CD4-positive, alpha-beta T cell treated with Interleukin-21 for 1 hour (primary cell): ENCODE data around the gene PRKCD.
"Not testable (repeated sequence)": the region's sequence is repeated elsewhere in the genome, so short reads cannot be mapped to it uniquely, and the experiment has no call there.

Experiments used
- DNase-seq: peaks from one replicate; pipeline ENCODE4 v3.0.0-alpha.2; 2020

Gene PRKCD

DNA sequence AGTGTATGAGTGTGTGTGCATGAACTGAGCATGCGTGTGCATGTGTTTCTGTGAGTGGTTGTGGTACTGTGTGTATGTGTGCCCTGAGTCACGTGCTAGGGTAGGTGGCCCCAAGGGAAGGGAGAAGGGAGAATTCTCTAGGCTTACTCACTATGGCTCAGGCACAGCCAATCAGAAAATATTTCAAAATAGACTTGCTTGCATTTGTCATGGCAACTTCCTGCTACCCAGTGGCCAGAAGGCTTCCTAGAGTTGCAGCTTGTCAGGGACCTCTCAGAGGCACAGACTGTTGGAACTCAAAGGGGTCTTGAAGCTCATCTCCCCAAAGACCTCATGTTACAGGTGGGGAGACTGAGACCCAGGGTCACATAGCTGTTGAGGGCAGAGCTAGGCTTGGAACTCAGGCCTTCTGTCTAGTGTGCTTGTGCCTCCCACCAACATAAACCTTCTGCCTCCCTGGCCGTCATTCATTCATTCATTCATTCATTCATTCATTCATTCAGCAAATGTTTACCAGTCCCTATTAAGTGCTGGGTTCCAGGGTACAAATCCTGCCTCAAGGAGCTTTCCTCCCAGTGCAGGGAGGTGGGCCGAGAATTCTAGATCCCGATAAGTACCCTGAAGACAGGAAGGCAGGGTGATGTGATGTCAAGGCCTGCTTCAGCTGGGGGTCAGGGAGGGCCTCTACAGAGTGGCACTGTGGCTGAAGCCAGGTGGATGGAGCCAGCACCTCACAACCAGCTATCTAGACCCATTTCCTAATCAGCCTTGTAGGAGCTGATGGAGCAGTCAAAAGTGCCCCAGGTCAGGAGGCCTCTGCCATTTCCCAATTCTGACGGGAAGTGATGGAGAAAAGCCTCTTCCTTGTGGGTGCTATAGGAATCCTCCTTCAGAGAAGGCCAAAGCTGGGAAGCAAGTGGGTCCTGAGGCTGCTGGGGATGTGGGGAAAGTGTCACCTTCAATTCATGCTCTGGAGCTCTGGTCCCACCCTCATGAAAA, 19.9 kb upstream of the PRKCD start:
- no peak for DNase-seq

DNA sequence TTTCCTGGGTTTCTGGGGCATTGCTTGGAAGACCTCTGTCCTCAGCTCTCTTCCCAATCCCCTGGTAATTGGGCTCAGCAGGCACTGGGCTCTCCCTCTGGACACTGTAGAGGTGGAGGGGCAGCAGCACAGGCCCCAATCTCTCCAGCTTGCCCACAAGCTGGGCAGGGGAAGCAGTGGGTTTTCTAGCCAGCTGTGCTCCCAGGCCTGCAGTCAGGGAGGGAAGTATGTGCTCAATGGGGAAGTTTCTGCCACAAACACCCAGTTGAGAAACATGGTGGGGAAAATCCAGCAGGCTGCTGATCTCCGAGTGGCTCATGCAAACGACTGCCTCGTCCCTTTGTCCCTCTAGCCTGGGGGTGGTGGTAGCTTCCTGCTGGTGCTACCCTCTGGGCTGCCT, 18.0 kb upstream of the PRKCD start:
- peak; percentile 5 for DNase-seq

DNA sequence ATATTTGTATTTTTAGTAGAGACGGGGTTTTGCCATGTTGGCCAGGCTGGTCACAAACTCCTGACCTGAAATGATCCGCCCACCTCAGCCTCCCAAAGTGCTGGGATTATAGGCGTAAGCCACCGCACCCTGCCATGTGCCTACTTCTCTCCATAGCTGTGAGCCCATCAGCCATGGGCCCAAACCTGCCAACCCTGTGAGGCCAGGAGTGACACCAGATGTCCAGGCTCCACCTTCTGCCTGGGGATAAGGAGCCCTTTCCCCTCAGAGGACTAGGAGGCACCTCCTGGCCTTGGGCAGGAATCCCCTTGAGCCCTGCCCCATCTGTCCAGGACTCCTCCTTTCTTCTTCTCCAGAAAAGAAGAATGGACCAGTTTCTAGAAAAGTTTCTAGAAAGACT, 16.6 kb upstream of the PRKCD start:
- DNase-seq = no peak

DNA sequence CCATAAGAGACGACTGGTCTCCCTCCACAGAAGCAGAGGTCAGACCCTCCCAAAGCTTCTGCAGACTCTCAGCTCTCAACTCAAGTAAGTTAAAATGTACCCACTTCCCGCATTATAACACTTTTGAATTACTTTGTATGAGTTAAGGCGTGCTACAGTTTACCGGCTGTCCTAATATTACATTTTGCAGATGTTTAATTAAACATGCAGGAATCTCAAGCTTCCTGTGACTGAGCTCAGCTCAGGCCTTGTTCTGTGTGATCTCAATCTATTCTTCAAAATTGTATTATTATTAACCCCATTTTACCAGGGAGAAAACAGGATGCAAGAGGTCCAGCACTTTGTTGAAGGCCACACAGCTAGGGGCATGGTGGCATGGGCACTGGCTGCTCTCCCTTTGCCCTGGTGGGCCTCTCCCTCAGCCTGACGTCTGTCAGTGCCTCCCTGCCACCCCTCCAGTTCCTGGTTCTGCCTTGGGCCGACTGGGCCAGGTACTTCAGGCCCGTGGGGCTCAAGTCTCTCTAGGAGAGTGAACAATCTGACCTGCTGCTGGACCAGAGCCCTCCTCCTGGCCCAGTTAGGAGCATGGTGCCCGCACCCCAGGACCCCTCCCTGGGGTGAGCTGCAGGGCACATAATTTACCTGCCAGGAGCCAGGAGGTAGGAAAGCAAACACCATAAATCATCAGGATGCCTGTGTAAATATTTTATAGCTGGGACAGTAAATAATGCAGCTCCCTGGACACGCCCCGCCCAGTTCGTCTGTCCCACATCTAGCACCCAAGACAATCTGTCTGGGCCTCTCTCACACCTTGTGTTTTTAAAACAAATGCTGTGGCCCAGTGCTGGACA, 15.9 kb upstream of the PRKCD start:
- DNase-seq = no peak

DNA sequence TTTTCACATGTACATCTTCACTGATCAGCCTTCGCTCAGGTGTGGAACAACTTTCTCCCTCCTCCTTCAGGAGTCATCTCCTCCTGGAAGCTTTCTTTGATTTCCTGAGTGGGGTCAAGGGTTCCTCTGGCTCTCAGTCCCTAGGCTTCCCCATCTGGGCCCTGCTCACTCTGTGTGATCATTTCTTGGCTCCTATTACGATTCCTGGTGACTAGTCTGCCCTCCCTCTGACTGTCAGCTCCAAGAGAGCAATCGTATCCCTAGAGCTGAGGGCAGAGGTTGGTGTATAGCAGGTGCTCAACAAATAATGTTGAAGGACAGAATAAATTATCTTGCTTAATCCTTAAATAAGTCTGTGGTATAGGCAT, 15.3 kb upstream of the PRKCD start:
- DNase-seq = no peak

DNA sequence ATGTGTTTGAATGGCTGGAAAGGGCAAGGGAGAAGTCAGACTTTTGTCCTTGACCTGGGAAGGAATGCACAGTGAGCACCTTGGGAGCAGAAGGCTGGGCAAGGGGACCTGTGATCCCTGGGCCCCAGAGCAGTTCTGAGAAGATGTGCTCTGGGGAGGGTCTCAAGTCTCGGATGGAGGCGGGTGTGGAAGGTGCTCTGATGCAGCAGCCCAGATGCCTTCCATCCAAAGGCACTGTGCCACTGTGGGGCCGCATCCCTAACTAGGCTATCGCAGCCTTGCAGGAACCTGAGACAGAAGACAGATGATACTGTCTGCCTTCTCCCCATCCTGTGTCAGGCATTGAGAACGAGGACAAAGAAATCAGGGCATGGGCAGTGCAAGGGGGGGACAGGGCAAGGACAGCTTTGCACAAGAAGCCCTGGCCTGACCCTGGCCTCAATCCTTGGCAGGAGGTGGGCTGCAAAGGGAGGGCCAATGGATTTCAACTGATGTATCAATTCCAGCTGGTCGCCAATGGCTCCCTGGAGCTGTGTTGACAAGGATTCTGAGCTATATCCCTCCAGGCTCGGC, 14.6 kb upstream of the PRKCD start:
- no peak for DNase-seq

DNA sequence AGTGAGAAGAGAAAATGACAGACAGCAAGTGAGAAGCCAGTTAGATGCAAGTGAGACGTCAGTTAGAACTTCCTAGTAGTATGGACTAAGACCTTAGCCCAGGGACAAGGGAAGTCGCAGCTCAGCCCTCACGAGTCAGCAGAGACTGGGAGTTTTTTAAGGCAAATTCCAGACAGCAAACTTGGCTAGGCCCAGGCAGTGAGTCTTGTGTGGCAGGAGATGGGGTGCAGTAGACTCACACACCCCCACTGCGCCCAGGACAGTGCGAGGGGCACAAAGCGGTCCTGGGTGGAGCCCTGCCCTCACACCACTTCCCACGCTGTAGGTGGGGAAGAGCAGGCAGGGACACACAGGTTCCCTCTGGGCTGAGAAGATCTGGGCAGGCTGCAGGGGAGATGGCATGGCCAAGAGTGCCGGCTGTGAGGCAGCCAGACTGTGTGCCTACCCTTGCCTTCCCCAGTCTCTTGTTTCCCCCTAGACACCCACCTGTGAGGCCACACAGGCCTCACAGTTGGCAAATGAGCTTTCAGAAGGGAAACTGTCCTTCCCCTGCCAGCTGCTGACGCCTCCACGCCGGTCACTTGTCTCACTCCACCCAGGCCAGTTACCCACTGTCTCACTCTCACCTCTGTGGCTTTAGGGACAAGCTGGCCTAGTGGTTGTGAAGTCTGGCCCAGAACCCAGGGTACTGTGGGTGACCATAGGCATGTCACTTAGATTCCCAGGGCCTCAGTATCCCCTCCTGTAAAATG, 13.7 kb upstream of the PRKCD start:
- no peak for DNase-seq

DNA sequence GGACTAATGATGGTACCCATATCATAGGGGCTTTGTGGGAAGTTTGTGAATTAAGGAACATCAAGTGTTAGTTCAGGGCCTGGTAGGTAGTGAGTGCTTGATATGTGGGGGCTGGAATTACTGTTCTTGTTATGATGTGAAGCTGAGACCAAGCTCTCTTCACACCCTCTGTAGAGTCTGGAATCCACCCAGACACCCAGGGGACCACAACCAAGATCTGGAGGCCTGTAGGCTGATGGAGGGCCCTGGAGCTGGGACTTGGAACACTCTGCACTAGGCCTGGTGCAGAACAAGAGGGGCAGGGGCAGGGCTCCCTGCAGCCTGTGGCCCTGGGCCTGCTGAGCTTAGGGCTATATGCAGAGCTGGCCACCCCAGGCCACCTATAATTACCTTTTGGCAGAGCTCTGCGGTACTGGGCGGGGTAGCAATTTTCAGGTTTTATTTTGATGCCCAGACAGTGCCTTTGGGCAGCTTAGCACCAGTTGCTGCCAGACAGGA, 13.1 kb upstream of the PRKCD start:
- DNase-seq = no peak

DNA sequence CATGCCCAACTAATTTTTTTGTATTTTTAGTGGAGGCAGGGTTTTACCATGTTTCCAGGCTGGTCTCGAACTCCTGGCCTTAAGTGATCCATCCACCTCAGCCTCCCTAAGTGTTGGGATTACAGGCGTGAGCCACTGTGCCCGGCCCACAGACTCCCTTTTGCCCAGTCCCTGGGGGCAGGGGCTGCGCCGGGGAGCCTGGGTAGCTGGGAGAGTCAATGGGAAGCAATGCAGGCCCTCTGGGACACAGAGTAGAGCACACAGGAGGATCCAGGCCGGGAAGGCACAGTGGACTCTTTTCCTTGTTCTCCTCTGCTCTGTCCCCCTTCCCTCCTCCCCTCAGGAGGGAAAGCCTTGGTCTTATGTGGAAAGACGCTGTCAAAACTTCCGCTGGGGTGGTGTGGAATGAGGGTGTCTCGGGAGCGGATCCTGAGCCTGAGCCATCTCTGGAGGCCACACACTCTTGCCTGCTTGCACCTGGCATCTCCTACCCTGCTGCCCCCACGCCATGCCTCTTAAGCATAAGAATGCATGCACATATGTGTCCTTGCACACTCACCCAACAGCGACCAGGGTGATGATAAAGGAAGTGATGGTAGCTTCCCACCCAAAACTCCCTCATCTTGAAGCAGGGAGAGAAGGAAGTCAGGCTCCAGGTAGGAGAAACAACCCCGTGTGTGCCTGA, 11.9 kb upstream of the PRKCD start:
- DNase-seq = no peak

DNA sequence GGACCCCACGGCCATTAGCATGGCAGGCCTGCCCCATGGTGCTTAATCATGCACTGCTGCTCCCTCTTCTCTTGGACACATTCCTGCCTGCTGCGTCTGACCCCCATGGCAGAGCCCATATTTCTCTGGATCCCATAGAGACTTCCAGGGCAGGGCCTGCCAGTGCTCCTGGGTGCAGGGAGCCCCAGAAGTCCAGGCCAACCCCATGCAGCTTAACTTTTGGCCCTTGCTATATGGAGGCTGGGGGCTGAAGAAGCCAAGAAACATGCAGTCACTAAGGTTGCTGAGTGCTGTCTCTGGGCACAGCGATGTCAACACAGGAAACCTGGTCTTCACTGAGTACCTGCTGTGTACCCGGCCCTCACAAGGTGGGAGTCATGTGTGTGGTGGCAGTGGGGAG, 11.3 kb upstream of the PRKCD start:
- no peak for DNase-seq

DNA sequence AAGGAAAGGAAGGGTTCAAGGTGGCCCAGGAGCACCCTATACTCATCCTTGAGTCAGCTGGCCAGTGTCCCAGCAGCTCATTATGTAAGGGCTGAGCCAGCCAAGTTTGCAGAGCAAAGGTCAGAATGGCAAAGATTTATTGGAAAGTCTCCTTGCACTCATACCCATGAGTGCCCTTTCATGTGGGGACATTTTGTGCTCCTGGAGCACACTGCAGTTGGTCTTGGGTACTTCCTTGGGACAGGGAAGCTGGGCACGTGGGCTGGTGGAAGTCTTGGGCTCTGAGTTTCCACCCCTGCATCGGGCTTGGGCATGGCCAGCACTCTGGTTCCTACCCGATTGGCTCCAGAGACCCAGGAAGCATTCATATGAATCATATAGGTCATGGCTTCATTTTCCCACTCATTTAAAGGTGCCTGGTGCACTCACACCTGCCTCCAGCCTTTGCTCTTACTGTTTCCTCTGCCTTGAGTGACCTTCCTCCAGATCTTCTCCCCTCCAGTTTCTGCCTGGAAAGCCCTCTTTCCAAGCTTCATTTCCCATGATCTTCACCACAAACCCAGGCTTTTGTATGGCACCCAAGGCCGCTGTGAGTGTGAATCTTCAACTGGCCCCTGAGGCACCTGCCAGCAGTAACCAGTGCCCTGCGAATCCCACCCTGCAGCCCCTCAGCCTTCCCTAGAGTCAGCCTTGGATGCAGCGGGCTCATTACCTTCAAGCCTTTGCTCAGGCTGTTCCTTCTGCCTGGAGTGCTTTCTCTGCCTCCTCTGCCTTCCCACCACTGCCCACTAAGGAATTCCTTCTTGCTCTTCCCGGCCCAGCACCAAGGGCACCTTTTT, 10.5 kb upstream of the PRKCD start:
- DNase-seq = no peak

DNA sequence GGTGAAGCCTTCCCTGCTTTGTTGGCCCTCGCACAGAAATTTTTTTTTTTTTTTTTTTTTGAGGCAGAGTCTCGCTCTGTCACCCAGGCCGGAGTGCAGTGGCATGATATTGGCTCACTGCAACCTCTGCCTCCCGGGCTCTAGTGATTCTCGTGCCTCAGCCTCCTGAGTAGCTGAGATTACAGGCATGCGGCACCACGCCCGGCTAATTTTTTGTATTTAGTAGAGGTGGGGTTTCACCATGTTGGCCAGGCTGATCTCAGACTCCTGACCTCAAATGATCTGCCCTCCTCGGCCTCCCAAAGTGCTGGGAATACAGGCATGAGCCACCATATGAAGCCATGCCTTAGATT, 9.9 kb upstream of the PRKCD start:
- not testable (repeated sequence) for DNase-seq

DNA sequence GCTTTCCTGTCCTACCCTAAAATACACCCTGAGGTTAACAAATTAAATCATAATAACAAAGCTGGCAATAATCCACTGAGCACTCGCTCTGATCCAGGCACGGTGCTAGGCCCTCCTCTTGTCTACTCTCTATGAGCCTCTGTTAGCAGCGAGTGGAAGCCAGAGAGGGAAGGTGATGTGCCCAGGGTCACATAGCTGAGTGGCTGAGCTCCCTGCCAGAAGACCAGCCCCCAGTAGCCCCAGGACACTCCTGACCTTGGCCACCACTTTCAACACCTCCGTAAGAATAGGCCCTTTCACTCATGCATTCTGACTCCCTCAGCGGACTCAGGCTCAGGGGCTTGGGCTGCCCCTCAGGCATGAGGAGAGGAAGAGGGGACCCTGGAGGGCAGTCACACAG, 9.5 kb upstream of the PRKCD start:
- no peak for DNase-seq

DNA sequence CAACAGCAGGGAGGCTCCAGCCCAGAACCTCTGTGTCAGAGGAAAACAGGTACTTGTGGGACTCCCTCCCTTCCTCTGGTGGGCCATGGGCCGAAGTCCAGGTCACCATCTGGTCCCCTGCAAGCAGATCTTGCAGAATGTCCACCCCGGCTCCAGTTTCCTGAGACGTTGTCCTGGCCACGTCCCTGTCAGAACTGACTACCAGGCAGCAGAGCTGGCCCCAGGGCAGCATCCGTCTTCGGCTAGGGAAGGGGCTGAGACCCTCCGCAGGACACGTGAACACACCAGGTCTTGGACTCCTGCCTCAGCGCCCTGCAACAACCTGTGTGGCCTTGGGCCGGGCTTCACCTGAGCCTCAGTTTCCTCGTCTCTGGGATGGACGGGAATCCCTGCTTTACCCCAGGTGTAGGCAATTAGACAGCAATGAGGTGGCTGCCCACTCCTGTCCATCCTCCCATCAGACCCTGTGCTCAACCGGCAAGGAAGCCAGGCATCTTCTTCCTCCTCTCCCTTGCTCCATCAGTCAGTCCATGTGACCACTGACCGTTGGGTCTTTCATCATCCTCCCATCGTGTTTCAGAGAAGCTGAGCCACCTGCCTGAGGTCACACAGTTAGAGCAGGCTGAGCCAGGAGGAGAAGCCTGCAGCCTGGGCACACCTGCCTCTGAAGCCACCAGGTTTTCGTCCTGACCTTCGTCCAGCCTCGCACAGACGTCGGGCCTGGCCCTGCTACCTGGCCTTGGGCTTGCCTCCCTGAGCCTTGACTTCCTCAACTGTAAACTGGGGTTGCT, 8.9 kb upstream of the PRKCD start:
- DNase-seq = no peak

DNA sequence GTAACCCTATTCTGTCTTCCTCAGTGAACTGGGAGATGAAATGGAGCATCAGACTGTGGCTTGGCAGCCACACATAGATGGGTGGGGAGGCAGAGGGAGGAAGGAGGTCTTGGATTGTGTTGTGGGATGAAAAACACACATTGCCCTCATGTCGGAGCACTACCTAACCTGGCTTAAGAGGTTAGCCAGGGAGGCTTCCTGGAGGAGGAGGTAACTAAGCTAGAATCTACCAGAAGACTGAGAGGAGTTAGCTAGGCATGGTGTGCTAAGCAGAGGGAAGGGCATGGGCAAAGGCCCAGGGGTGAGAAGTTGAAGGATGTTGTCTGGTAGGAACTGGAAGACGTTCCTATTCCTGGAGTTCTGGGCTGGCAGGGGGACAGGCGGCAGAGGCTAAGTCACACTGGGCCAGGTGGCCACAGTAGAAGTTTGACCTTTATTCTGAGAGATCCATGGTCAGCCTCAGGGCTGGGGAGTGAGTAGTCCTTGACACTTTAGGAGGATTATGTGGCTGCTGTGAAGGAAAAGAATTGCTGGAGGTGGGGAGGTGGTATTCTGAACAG, 7.7 kb upstream of the PRKCD start:
- DNase-seq = no peak

DNA sequence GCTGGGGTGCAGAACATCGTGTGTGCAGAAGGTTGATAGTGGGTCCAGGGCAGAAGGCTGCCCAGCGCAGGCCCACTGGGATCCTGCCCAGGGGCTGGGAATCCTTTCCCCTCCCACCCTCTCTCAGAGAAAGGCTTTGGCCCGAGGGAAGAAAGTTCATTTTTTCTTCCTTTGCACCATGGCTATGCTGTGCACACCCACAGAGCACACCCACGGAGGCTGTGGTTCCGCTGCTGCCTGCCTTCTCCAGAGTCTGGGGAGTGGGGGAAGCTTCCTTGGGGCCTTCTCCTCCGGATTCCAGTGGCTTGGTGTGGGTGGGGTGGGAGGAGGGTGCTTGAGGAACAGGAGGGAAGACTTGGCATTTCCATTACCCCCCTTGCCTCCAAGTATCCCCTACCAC, 7.0 kb upstream of the PRKCD start:
- DNase-seq = no peak

DNA sequence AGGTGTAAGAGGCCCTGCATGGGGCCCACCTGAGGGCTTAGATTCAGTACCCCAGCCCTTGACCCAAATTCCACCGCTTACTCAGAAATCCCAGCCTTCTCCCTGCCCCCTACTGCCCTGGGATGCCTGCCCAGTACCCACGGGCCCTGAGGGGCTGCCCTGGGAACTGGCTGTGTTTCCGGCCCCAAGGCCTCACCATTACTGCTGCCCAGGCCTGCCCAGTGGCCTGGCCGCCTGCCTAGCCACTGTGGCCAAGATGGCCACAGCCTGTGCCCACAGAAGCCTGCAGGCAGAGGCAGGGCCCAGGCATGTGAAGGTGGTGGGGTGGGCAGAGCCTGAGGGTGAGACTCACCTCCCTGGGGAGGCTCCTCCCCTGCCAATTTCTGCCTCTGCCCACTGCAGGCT, 6.1 kb upstream of the PRKCD start:
- no peak for DNase-seq

DNA sequence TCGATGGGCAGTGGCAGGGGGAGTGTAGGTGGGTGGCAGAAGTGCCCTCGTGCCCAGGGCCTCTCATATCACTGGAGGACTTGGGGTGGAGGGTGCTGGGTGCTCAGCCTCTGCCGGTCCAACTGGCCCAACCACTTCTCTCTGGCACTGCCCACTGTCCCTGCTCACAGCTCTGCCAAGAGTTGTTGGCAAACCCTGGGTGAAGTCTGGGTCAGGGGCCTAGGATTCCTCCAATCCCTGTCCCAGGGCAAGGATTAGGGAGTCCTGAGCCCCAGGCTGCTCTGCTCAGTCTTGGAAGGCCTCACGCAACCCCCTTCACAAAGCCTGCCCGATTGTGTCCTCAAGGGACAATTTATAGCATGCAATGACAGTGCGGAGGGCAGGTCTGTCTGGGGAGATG, 5.2 kb upstream of the PRKCD start:
- DNase-seq = no peak

DNA sequence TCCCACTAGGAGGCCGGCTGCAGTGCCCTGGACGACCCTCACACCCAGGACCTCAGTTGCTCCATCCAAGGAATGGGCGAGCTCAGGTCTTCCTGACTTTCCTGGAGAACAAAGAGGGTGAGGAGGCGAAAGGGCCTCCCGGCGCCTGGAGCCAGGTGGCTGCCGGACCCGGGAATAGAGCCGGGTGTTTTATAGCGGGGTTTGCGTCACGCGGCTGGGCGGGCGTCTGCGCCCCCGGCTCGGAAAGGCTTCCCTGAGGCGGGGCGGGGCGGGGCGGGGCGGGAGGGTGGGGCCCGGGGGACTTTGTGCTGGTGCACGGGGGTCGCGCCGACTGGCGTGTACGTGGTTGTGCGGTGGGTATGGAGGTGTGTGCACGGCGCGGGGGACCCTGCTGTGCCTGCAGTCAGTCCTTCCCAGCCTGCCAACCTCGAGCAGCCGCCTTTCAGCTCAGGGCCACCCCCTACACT, 4.6 kb upstream of the PRKCD start:
- DNase-seq = no peak
